ENCODE measurements around the gene UBXN10.
"Not testable (repeated sequence)": the region's sequence is repeated elsewhere in the genome, so short reads cannot be mapped to it uniquely, and the experiment has no call there.

UBXN10 gene

GRCh38 chr1:20210736-20211460 is 25.0 kb downstream of the UBXN10 start:
- no peak for DNase-seq

- DNase-seq, result no peak
These were observed 25.6 kb downstream of the UBXN10 start for GRCh38 chr1:20211511-20211931.

- DNase-seq, result no peak
These were observed 26.3 kb downstream of the UBXN10 start for GRCh38 chr1:20212085-20212684.

- peak; percentile 95 for DNase-seq
These were observed 26.9 kb downstream of the UBXN10 start for GRCh38 chr1:20212685-20213331.

GRCh38 chr1:20215716-20216115 is 29.8 kb downstream of the UBXN10 start:
- no peak for DNase-seq

- DNase-seq, result no peak
These were observed 30.7 kb downstream of the UBXN10 start for GRCh38 chr1:20216574-20216973.

GRCh38 chr1:20219053-20219452 is 33.2 kb downstream of the UBXN10 start:
- not testable (repeated sequence) for DNase-seq

GRCh38 chr1:20220036-20220435 is 34.1 kb downstream of the UBXN10 start:
- no peak for DNase-seq

- no peak for DNase-seq
These were observed 37.2 kb downstream of the UBXN10 start for GRCh38 chr1:20223106-20223505.

- peak; percentile 61 for DNase-seq
These were observed 37.9 kb downstream of the UBXN10 start for GRCh38 chr1:20223551-20224419.

- DNase-seq, result no peak
These were observed 38.6 kb downstream of the UBXN10 start for GRCh38 chr1:20224546-20224945.

GRCh38 chr1:20227704-20228103 is 41.8 kb downstream of the UBXN10 start:
- DNase-seq, result no peak

GRCh38 chr1:20228314-20228825 is 42.5 kb downstream of the UBXN10 start:
- DNase-seq, result no peak

GRCh38 chr1:20229171-20229570 is 43.3 kb downstream of the UBXN10 start:
- DNase-seq, result no peak

- DNase-seq, result peak; percentile 66
These were observed 46.7 kb downstream of the UBXN10 start for GRCh38 chr1:20232564-20232963.

- no peak for DNase-seq
These were observed 47.5 kb downstream of the UBXN10 start for GRCh38 chr1:20233394-20233793.

GRCh38 chr1:20233866-20234265 is 48.0 kb downstream of the UBXN10 start:
- peak; percentile 68 for DNase-seq

- no peak for DNase-seq
These were observed 49.1 kb downstream of the UBXN10 start for GRCh38 chr1:20234788-20235535.

GRCh38 chr1:20237646-20238045 is 51.8 kb downstream of the UBXN10 start:
- no peak for DNase-seq

- DNase-seq, result no peak
These were observed 54.1 kb downstream of the UBXN10 start for GRCh38 chr1:20240012-20240411.

- no peak for DNase-seq
These were observed 57.1 kb downstream of the UBXN10 start for GRCh38 chr1:20242890-20243479.

Measured in NCI-H510A (cell line).